BJ (cell line): Measurements from ENCODE around the gene ADNP2. TPM values are rescaled to one million over a fixed set of nuclear protein-coding genes. Genes with fewer than 3 reads are reported as not detected.
"Not testable (repeated sequence)": the region's sequence is repeated elsewhere in the genome, so short reads cannot be mapped to it uniquely, and the experiment has no call there.

Experiments
- CTCF ChIA-PET: fragments of 350-600 bp; formaldehyde crosslinking; extraction: SDS; loops from one replicate; lab custom pipeline; 2021; ENCODE audit warnings: antibody characterized with exemption, inconsistent platforms; lab: Yijun Ruan, JAX
- POLR2A ChIA-PET: fragments of 300-600 bp; sonication (Branson Sonifier 250); formaldehyde crosslinking; extraction: SDS; loops from one replicate; lab custom pipeline; 2021; ENCODE audit warnings: antibody characterized with exemption; lab: Charles Lee
- DNase-seq: peaks from one replicate; pipeline ENCODE4 v3.0.0-alpha.2; 2011; ENCODE audit warnings: low read depth
- H3K27me3 ChIP-seq: 2 replicates; pipeline ENCODE4 v1.6.0; 2011; ENCODE audit warnings: low read length; ENCODE audit not compliant: control insufficient read depth, insufficient read depth
- H3K36me3 ChIP-seq: 2 replicates; pipeline ENCODE4 v1.5.1; 2011; ENCODE audit warnings: low read length; ENCODE audit not compliant: control insufficient read depth, insufficient read depth
- H3K4me3 ChIP-seq: 2 replicates; pipeline ENCODE4 v1.5.1; 2011; ENCODE audit warnings: low read depth, mild to moderate bottlenecking, control low read depth, low read length
- polyA plus RNA-seq: library from polyadenylated mRNA; depleted of rRNA; stranded (reverse); fragments of >200 nt; gene quantifications from 2 replicates; pipeline ENCODE4 v1.2.3, GENCODE V29; 2011
- TF ChIP-seq, protein P1 (sequence below): IDR thresholded peaks from 2 replicates; pipeline ENCODE4 v1.5.1; 2011; ENCODE audit warnings: low read depth, mild to moderate bottlenecking, control low read depth, inconsistent platforms, low read length, moderate library complexity; ENCODE audit not compliant: insufficient read depth

Gene ADNP2
- polyA plus RNA-seq, 1 experiment, result 4.4 TPM

DNA sequence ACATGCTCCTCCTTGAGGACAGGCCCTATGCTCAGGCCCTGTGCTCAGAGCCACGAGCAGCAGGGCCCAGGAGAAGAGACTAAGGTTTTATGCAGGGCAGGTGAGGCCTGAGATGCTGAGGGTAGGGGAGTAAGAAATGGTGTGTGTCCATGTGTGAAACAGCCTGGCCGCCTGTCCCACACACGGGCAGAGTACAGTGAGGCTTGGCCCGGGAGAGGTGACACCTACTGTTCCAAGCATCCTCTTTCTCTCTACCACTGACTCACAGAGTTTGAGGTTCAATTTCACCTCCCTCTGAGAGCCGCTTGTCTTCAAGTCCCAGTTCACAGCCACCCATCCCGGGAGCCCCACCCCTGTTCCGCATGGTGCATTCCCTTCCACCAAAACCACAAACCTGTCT, 54.1 kb downstream of the ADNP2 start:
- POLR2A ChIA-PET, result no interaction called here
- no peak for DNase-seq
- CTCF ChIA-PET, result interaction anchor here (0.5 kb wide), 1 partner anchor 9 kb away, joined by 3 read pairs; no protein-coding TSS in a partner anchor
- Histone ChIP-seq H3K36me3 (0 out of 2 replicates have a peak, but pooled peaks cover 1% of the 10 kb centered on the region), H3K27me3 (no peaks in the 10 kb centered on the region), H3K4me3 (no peak overlapping the region)
- TF ChIP-seq, protein P1, sequence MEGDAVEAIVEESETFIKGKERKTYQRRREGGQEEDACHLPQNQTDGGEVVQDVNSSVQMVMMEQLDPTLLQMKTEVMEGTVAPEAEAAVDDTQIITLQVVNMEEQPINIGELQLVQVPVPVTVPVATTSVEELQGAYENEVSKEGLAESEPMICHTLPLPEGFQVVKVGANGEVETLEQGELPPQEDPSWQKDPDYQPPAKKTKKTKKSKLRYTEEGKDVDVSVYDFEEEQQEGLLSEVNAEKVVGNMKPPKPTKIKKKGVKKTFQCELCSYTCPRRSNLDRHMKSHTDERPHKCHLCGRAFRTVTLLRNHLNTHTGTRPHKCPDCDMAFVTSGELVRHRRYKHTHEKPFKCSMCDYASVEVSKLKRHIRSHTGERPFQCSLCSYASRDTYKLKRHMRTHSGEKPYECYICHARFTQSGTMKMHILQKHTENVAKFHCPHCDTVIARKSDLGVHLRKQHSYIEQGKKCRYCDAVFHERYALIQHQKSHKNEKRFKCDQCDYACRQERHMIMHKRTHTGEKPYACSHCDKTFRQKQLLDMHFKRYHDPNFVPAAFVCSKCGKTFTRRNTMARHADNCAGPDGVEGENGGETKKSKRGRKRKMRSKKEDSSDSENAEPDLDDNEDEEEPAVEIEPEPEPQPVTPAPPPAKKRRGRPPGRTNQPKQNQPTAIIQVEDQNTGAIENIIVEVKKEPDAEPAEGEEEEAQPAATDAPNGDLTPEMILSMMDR, result no peak

DNA sequence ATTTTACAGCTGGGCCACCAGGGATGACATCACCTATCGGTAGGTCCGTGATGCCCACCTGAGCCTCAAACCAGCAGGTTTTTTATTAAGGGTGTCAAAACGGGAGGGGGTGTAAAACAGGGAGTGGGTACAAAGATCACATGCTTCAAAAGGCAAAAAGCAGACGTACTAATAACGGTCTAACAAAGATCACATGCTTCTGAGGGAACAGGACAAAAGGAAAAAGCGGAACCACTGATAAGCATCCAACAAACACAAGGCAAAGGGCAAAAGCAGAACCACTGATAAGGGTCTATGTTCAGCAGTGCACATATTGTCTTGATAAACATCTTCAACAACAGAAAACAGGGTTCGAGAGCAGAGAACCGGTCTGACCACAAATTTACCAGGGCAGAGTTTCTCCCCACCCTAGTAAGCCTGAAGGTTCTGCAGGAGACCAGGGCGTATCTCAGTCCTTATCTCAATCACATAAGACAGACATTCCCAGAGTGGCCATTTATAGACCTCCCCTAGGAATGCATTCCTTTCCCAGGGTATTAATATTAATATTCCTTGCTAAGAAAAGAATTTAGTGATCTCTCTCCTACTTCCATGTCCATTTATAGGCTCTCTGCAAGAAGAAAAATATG, 55.8 kb downstream of the ADNP2 start:
- DNase-seq, POLR2A ChIA-PET, H3K27me3 ChIP-seq, H3K4me3 ChIP-seq, CTCF ChIA-PET, H3K36me3 ChIP-seq: not testable (repeated sequence)

DNA sequence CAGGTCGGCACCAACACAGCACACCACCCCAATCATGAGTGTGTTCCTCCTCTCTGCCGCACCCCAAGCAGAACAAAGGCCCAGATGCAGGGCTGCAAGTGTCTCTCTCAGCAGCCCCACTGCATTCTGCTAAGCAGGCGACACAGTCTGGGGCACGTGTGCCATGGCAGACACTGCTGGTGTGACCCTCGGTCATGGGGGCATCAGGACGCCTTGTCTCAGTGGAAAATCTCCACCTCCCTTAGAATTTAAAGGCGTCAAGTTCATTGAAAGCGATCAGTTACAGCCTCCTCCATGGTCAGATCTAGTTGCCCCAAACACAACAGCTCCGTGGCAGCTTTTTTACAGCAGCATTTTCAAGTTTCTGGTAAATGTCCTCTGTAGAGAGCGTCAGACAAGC, 57.2 kb downstream of the ADNP2 start:
- TF ChIP-seq, protein P1, result no peak
- no peak for DNase-seq
- Histone ChIP-seq H3K4me3 (no peak overlapping the region), H3K27me3 (no peaks in the 10 kb centered on the region), H3K36me3 (0 out of 2 replicates have a peak, but pooled peaks cover 1% of the 10 kb centered on the region)
- POLR2A ChIA-PET, result no interaction called here
- CTCF ChIA-PET, result interaction anchor here (3.2 kb wide), 1 partner anchor 8 kb away, joined by 15 read pairs; no protein-coding TSS in a partner anchor

DNA sequence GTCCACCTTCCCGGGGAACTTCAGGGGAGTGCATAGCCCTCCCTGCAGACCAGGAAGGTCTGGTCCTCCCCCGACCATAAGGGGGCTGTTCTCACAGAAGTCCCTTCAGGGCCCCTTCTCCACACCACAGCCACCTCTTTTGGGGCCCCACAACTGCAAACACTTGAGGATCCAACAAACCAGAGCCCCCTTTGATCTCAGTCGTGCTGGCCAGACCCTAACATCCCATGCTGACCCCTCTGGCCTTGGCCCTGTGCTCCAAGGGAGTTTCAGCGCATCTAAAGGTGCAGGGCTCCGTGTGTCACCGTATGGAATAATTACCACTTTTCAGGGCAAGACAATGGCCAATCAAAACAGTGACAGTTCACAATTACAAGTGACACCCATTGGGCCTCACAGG, 57.7 kb downstream of the ADNP2 start:
- TF ChIP-seq, protein P1, result no peak

DNA sequence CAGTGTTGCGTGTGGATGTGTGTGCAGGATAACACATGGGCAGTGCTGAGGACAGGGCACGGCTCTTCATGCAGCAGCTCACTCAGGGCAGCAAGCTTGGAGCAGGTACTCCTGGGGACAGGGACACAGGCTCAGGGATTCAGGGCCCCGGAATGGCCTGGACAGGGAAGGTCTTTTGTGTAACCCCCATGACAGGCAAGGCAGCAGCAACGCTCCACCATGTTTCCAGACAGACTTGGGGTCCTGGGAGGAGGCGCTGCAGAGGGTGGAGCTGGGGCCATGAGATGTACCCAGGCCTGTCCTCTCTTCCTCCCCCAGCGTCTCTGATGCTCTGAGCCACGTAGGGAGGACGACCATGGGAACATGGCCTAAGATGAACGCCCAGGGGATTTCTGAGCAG, 58.3 kb downstream of the ADNP2 start:
- TF ChIP-seq, protein P1, result no peak
- ChIA-PET POLR2A (no interaction called here), CTCF (interaction anchor here (3.2 kb wide), 1 partner anchor 9 kb away, joined by 15 read pairs; no protein-coding TSS in a partner anchor)
- Histone ChIP-seq H3K36me3 (no peaks in the 10 kb centered on the region), H3K4me3 (no peak overlapping the region), H3K27me3 (no peaks in the 10 kb centered on the region)
- no peak for DNase-seq

More for the DNA sequence above, 57.7 kb downstream of the ADNP2 start:
- Histone ChIP-seq H3K36me3 (0 out of 2 replicates have a peak, but pooled peaks cover 1% of the 10 kb centered on the region), H3K27me3 (no peaks in the 10 kb centered on the region), H3K4me3 (no peak overlapping the region)
- POLR2A ChIA-PET, result no interaction called here
- no peak for DNase-seq
- CTCF ChIA-PET, result interaction anchor here (3.2 kb wide), 1 partner anchor 9 kb away, joined by 15 read pairs; no protein-coding TSS in a partner anchor
